ENCODE data around the gene KMO. TPM values are rescaled to one million over a fixed set of nuclear protein-coding genes. Genes with fewer than 3 reads are reported as not detected.

Gene KMO
- total and polyA plus RNA-seq, 2 experiments from 2014 or later: 0.05 TPM; not detected in 1

DNA sequence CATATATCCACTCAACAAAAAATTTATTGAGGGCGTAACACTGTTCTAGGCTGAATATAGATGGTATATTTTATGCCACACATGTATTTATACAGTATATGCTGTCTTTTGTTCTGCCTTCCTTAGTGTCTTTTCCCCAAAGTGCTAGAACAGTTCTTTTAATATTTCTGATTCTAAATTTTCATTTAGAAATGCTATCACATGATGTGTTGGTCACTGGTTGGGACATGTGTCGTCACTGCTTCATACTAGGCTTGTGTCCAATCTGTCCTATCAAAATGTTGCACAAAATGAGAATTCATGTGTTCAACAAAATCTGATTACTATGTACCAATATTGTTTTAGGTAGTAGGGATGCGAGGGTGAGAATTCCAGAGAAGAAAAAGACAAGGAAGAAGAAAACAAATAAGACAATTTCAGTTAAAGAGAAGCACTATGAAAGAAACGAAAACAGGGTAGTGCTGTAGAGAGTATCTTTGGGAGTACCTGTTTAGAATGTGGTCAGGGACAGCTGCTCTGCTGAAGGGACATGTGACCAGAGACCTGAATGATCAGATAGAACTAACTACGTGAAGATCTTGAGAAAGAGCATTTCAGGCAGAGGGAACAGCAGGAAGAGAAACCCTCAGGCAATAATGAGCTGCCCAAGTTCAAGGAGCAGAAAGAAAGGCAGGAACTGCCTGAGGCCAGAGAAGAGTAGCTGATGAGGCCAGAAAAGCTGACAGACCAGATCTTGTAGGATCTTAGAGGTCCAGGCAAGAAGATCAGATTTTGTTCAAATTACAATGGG lies 1.3 kb downstream of the KMO start:
- Histone ChIP-seq H3K9me2 (ENCODE audit: insufficient read depth) (no peaks in the 10 kb centered on the region), H3K4me3 (no peak overlapping the region), H4K20me1 (replicated peaks; ENCODE audit: insufficient read depth) (no peaks in the 10 kb centered on the region), H3K4me2 (no peak overlapping the region), H3K4me1 (ENCODE audit: insufficient read depth) (no peaks in the 10 kb centered on the region), H2AFZ (no peak overlapping the region), H3K36me3 (ENCODE audit: insufficient read depth) (no peaks in the 10 kb centered on the region), H3K27ac (ENCODE audit: low read depth) (no peak overlapping the region), H3K79me2 (replicated peaks; ENCODE audit: insufficient read depth) (no peaks in the 10 kb centered on the region), H3K27me3 (ENCODE audit: insufficient read depth) (no peaks in the 10 kb centered on the region), H3F3A (replicated peaks; ENCODE audit: low read depth) (no peaks in the 10 kb centered on the region)
- Mint-ChIP-seq H3K4me3 (no peak overlapping the region), H3K4me1 (peaks cover 9% of the 10 kb centered on the region; the same call in 2 of the 3 replicates), H3K36me3 (ENCODE audit: low read depth) (no peaks in the 10 kb centered on the region), H3K27me3 (ENCODE audit: insufficient read depth, low read depth, poor library complexity) (peaks cover 3% of the 10 kb centered on the region), H3K27ac (no peak overlapping the region), H3K9me3 (no peaks in the 10 kb centered on the region)
- no peak for DNase-seq (ENCODE audit: low spot score)
- ATAC-seq: no peak
- no peak for TF ChIP-seq ZNF331 (CRISPR knock-in tag; IDR thresholded peaks at IDR 0.05; ENCODE audit: low read depth)
- no peak for TF ChIP-seq ZNF114 (CRISPR knock-in tag; IDR thresholded peaks at IDR 0.05)
- TF ChIP-seq, protein P1, sequence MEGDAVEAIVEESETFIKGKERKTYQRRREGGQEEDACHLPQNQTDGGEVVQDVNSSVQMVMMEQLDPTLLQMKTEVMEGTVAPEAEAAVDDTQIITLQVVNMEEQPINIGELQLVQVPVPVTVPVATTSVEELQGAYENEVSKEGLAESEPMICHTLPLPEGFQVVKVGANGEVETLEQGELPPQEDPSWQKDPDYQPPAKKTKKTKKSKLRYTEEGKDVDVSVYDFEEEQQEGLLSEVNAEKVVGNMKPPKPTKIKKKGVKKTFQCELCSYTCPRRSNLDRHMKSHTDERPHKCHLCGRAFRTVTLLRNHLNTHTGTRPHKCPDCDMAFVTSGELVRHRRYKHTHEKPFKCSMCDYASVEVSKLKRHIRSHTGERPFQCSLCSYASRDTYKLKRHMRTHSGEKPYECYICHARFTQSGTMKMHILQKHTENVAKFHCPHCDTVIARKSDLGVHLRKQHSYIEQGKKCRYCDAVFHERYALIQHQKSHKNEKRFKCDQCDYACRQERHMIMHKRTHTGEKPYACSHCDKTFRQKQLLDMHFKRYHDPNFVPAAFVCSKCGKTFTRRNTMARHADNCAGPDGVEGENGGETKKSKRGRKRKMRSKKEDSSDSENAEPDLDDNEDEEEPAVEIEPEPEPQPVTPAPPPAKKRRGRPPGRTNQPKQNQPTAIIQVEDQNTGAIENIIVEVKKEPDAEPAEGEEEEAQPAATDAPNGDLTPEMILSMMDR (conservative IDR thresholded peaks at IDR 0.05; ENCODE audit: low read depth in 2 of 2): no peak
- TF ChIP-seq, protein P2, sequence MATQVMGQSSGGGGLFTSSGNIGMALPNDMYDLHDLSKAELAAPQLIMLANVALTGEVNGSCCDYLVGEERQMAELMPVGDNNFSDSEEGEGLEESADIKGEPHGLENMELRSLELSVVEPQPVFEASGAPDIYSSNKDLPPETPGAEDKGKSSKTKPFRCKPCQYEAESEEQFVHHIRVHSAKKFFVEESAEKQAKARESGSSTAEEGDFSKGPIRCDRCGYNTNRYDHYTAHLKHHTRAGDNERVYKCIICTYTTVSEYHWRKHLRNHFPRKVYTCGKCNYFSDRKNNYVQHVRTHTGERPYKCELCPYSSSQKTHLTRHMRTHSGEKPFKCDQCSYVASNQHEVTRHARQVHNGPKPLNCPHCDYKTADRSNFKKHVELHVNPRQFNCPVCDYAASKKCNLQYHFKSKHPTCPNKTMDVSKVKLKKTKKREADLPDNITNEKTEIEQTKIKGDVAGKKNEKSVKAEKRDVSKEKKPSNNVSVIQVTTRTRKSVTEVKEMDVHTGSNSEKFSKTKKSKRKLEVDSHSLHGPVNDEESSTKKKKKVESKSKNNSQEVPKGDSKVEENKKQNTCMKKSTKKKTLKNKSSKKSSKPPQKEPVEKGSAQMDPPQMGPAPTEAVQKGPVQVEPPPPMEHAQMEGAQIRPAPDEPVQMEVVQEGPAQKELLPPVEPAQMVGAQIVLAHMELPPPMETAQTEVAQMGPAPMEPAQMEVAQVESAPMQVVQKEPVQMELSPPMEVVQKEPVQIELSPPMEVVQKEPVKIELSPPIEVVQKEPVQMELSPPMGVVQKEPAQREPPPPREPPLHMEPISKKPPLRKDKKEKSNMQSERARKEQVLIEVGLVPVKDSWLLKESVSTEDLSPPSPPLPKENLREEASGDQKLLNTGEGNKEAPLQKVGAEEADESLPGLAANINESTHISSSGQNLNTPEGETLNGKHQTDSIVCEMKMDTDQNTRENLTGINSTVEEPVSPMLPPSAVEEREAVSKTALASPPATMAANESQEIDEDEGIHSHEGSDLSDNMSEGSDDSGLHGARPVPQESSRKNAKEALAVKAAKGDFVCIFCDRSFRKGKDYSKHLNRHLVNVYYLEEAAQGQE (IDR thresholded peaks at IDR 0.05; ENCODE audit: unreplicated experiment): no peak
- TF ChIP-seq EZH2phosphoT487 (IDR thresholded peaks at IDR 0.05; ENCODE audit: unreplicated experiment): no peak
- TF ChIP-seq, protein P3, sequence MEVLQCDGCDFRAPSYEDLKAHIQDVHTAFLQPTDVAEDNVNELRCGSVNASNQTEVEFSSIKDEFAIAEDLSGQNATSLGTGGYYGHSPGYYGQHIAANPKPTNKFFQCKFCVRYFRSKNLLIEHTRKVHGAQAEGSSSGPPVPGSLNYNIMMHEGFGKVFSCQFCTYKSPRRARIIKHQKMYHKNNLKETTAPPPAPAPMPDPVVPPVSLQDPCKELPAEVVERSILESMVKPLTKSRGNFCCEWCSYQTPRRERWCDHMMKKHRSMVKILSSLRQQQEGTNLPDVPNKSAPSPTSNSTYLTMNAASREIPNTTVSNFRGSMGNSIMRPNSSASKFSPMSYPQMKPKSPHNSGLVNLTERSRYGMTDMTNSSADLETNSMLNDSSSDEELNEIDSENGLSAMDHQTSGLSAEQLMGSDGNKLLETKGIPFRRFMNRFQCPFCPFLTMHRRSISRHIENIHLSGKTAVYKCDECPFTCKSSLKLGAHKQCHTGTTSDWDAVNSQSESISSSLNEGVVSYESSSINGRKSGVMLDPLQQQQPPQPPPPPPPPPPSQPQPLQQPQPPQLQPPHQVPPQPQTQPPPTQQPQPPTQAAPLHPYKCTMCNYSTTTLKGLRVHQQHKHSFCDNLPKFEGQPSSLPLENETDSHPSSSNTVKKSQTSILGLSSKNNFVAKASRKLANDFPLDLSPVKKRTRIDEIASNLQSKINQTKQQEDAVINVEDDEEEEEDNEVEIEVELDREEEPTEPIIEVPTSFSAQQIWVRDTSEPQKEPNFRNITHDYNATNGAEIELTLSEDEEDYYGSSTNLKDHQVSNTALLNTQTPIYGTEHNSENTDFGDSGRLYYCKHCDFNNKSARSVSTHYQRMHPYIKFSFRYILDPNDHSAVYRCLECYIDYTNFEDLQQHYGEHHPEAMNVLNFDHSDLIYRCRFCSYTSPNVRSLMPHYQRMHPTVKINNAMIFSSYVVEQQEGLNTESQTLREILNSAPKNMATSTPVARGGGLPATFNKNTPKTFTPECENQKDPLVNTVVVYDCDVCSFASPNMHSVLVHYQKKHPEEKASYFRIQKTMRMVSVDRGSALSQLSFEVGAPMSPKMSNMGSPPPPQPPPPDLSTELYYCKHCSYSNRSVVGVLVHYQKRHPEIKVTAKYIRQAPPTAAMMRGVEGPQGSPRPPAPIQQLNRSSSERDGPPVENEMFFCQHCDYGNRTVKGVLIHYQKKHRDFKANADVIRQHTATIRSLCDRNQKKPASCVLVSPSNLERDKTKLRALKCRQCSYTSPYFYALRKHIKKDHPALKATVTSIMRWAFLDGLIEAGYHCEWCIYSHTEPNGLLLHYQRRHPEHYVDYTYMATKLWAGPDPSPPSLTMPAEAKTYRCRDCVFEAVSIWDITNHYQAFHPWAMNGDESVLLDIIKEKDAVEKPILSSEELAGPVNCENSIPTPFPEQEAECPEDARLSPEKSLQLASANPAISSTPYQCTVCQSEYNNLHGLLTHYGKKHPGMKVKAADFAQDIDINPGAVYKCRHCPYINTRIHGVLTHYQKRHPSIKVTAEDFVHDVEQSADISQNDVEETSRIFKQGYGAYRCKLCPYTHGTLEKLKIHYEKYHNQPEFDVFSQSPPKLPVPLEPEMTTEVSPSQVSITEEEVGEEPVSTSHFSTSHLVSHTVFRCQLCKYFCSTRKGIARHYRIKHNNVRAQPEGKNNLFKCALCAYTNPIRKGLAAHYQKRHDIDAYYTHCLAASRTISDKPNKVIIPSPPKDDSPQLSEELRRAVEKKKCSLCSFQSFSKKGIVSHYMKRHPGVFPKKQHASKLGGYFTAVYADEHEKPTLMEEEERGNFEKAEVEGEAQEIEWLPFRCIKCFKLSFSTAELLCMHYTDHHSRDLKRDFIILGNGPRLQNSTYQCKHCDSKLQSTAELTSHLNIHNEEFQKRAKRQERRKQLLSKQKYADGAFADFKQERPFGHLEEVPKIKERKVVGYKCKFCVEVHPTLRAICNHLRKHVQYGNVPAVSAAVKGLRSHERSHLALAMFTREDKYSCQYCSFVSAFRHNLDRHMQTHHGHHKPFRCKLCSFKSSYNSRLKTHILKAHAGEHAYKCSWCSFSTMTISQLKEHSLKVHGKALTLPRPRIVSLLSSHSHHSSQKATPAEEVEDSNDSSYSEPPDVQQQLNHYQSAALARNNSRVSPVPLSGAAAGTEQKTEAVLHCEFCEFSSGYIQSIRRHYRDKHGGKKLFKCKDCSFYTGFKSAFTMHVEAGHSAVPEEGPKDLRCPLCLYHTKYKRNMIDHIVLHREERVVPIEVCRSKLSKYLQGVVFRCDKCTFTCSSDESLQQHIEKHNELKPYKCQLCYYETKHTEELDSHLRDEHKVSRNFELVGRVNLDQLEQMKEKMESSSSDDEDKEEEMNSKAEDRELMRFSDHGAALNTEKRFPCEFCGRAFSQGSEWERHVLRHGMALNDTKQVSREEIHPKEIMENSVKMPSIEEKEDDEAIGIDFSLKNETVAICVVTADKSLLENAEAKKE (CRISPR knock-in tag; IDR thresholded peaks at IDR 0.05): no peak
- no peak for TF ChIP-seq EZH2 (IDR thresholded peaks at IDR 0.05; ENCODE audit: low read depth, unreplicated experiment)
- TF ChIP-seq CREB1 (CRISPR knock-in tag; IDR thresholded peaks at IDR 0.05; ENCODE audit: low read depth): no peak
- no peak for TF ChIP-seq POLR2AphosphoS5 (IDR thresholded peaks at IDR 0.05; ENCODE audit: low read depth)

All from GM23338 (cell line).